NCI-H187 (cell line): ENCODE data around the gene KNOP1.
"Not testable (repeated sequence)": the region's sequence is repeated elsewhere in the genome, so short reads cannot be mapped to it uniquely, and the experiment has no call there.

Experiments used
- DNase-seq, 2 experiments: peaks; one replicate each; lab custom pipeline; 2025; lab: John Stamatoyannopoulos, UW

Gene KNOP1

GRCh38 chr16:19741354-19741753, 23.3 kb upstream of the KNOP1 start:
- no peak for DNase-seq

DNA sequence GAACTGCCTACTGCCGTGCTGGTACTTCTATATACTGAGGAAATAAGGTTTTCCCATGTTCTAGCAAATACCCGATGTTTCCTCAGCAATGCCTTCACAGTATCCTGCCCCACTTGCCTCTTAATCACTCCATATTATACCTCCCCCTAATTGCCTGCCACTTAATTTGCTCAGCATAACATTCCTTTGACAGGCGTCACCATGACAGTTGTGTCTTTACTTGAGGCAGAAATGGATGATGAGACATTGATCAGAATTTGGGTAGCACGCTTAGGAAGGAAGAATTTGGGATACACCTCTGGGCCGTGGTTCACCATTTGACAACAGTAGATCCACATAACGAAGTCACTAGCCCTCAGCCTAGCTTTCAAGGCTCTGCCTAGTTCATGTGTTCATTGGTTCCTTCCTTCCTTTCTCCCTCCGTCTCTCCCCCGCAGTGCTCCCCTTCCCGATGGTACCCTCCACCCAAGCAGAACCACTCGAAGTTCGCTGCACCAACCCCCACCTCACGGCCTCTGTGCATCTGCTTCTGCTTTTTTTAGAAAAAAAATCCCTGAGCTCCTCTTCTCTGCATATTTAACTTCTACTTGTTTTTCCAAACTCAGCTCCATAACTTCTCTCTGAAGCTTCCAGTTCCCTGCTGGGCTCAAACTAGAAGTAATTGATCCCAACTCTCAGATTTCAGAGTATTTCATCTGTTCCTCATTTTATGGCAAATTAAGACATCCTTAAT, 19.4 kb upstream of the KNOP1 start:
- no peak for DNase-seq

DNA sequence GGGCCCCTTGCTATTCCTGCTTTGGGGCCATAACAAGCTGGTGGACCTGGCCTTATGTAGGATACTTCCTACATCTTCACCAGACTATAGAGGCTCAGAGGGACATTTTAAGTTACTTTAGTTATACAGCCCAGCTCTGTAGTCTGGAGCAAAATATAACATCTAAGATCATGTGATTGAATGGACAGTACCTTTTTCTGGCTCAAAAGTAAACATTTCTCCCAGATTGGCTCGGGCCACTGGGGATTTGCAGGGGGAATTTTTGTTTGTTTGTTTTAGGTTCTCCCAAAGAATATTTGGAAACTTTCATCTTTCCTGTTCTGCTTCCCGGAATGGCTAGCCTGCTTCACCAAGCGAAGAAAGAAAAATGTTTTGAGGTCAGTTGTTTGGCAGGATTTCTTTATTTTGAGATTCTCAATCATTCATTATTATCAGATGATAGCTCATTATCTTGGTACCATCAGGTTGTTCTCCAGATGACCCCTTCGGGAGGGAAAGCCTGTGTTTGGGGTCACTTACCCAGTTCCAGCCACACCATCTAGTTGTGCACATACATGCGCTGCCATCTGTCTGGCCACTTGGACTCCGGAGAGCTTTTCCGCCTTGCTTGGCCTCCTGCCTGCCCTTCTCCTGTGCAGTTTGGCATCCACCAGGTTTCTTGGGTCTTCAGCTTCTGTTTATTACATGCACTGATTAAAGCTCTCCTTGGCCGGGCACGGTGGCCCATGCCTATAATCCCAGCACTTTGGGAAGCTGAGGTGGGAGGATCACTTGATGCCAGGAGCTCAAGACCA, 17.2 kb upstream of the KNOP1 start:
- DNase-seq: no peak

- no peak for DNase-seq
These were observed 15.5 kb upstream of the KNOP1 start for GRCh38 chr16:19733551-19733950.

DNA sequence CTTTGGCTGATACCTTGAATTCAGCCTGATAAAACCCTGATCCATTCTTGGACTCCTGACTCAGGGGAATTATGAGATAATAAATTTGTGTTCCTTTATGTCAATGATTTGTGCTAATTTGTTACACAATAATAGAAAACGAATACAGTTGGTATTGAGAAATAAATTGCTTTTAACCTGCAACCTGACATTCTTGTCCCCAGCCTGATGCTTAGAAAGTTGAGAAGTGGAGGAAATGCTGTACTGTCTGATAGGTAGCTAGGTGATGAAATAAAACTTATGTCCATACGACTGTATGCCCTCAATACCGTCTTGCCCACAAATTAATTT, 10.6 kb upstream of the KNOP1 start:
- DNase-seq: no peak

DNA sequence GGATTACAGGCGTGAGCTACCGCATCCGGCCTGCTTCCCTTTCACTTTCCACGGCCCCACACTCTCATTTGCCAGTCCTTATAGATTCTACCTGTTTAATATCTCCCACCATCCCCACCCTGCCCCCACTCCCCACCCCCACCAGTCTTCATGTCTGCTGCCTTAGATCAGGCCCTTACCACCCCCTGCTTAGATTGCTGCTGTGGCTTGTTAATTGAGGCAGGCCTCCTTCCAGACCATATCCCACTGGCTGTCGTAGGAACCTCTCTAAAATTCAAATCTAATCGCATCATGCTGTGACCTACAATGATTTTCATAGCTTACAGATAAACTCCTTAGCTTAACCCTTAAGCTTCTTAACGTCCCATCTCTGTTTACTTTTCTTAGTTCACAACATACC, 5.0 kb upstream of the KNOP1 start:
- DNase-seq: no peak

DNA sequence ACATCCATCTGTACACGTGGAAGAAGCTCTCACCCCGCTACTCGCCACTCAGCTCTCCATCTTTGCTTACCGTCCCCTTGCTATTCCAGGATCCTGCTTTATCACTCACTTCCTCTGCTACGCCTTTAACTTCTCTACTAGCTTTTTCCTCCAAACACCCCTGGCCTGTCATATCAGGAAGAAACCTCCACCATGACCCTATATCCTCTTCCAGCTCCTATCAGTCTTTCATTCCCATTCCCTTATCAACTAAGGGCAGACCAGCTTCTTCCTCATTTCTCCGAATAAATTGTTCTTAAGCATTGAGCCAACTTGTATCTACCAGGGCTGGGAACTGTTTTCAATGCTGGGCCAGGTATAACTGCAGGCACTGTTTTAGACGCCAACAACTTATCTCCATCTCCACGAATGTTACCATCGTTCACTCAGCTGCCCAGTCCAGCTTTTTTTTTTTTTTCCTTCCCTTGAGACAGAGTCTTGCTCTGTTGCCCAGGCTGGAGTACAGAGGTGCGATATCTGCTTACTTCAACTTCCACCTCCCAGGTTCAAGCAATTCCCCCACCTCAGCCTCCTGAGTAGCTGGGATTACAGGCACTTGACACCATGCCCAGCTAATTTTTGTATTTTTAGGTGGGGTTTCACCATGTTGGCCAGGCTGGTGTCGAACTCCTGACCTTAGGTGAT, 4.4 kb upstream of the KNOP1 start:
- DNase-seq: no peak

- no peak for DNase-seq
These were observed 568 bp upstream of the KNOP1 start for GRCh38 chr16:19718624-19718965.

DNA sequence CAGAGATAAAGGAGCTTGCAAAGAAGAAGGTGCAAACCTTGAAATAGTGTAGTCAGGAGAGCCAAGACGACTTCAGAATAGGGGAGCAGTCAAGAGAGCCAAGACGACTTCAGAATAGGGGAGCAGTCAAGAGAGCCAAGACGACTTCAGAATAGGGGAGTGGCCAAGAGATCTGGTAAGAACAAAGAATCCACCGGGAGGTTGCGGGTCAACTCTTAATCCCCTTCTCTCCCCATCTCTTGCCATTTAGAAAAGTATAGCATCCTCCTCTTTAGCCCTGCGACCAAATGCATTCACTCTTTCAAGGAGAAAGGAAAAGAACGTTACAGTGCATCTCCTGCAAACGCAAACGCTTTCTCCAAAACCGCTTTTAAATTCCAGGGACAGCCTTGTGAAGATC, 713 bp downstream of the KNOP1 start:
- no peak for DNase-seq

GRCh38 chr16:19716728-19717127, 1.3 kb downstream of the KNOP1 start:
- DNase-seq: not testable (repeated sequence)

DNA sequence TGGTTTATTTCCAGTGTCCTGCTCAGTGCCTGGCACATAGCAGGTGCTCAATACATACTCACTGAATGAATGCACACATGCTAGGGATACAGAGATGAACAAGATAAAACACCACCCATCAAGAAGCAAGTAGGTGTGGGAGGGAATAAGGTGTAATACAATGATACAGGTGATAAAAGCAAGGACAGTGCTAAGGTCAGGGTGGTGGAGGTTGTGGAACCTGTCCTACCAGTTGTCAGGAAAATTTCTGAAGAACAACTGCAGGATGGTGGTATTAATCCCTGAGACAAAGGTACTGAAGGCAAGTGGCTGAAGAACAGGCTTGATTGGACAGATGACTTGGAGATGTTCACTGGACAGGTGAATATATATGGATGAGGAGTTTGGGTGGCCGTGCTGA, 1.8 kb downstream of the KNOP1 start:
- no peak for DNase-seq

- DNase-seq: no peak
These were observed 2.5 kb downstream of the KNOP1 start for GRCh38 chr16:19715566-19715965.

DNA sequence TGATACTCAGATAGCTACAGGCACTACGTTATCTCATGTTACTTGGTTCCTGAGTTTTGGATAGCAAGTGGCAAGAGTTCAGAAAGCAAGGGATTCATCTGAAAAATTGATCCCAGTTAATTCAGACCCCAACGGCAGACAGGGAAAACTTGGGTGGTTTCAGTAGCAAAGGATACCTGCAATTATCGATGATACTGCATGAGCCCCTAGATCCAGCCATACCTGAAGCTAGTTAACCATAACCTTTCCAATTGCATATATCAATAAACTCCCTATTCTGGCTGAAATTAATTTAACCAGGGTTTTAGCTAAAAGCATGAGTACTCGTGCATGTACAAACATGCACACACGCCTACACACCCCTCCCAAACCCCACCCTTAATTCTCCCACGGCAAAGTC, 4.3 kb downstream of the KNOP1 start:
- no peak for DNase-seq

DNA sequence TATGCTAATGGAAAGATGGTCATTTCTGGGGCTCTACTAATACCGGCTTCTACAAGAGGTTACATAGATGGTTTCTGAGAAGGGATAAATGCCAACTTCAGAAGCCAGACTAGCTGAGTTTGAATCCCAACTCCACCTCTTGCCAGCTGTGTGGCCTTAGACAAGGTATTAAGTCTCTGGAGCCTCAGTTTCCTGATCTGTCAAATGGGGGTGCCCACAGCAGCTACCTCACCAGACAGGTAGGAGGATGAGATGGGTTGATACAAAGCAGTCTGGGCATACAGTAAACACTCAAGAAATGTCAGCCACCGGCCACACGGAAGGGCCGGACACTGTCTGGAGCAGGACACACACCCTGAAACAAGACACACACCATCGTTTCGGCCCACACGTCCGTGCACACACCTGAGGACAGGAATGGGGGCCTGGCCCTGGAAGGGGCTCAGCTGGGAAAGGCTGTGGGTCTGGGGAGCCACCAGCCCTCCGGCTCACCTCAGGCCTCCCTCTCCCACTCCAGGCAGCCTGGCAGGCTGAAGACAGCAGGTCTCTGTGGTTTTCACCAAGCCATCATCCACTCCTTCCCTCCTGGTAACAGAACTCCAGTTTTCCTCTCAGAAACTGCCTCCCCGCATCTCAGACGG, 5.5 kb downstream of the KNOP1 start:
- no peak for DNase-seq

- DNase-seq: no peak
These were observed 6.4 kb downstream of the KNOP1 start for GRCh38 chr16:19711643-19712042.

GRCh38 chr16:19710991-19711545, 7.0 kb downstream of the KNOP1 start:
- DNase-seq: no peak

DNA sequence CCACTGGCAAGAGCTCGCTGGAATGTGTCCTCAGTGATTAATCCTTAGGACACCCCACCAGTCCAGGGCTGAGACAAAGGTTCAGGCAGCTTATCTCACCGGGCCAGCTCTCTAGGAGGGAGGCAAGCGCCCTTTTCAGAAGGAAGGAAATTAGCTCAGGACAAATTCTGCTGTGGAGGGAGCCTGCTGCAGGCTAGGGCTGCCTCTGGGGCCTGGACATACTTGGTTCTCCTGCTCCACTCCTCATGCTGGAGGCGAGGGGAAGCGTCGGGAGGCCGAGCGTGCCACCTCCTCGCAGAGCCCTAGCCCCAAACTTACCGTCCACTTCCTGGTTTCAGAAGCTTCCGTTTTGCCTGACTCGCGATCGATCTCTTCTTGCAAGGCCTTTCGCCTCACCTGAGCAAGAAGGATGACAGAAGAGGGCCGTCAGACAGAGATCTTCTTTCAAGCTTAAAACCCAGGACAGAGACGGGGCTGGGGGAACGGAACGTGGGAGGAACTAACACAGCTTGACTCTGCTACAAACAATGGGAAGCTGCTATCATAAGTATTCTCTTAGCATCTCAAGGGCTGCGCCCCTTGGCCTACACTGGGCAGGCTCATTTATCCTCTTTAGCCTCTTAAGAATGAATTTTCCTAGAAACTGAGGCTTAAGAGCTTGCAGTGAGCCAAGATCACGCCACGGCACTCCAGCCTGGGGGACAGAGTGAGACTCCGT, 7.7 kb downstream of the KNOP1 start:
- DNase-seq: no peak

DNA sequence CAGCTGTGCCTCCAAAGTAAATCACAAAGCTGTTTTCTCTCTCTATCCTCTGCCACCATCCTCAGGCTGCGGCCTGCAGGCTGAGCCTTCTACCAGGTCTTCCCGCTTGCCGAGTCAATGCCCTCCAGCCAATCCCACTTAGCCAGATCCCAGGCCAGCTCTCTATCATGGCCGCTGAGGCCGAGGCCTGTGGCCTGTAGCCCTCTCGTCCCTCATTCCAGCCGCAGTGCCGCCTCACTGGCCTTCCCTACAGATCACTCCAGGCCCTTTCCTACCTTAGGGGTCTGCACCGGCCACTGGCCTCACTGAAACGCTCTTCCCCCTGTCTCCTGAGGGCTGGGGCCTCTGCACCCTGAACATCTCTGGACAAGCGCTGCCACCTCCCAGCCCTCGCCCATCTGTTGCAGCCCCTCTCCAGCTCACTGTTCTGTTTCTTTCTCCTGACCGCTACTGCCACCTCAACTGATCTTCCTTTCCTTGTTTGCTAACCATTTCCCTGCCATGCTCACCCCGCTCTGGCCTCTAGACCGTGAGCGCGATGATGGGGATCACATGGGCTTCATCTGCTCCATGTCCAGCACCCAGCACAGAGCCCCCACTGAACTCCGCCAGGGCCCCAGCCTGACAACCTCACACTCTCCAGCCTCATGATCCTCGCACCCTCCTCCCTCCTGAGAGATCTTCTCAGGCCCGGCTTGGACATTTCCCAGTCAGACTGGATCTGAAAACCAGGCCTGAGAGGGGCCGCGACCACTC, 8.5 kb downstream of the KNOP1 start:
- no peak for DNase-seq

DNA sequence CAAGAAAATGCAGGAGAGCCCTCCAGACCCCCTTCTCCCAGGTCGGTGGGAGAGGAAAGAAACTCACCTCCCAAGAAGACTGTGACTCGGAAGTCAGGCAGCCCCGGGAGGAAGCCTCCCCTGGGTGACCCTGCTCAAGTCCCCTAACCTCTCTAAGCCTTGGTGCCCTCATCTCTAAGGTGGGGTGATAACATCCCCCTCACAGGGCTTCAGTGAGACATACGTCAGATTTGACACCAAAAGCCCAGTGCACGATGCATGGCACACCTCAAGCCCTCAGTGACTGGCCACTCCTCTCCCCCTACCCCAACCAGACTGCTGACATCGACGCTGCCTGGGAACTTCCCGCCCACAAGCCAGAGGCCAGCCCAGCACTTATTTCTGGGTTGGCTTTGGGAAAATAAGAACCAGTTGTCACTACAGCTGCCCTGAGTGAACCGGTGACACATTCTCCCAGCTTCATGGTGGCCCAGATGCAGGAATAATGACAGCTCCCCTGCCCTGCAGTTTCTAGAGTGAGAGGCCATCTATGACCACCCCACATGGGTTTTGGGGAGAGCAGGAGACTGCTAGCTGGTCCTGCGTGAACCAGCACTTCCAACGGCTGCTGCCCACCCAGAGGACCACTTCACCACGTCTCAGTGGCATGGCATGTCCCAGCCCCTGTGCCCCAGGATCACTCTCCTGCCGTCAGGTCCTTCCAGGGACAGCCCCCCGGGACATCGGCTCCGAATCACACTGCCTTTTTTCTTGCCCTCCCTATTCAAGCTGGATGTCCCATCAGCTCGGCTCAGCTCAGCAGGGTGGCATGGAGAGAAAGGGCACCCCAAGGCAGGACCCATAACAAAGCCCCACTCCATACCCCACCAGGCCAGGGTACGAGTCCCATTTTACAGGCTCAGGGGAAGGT, 9.5 kb downstream of the KNOP1 start:
- DNase-seq: no peak
